MM.1S (cell line): ENCODE measurements around the gene C21orf91.

Experiments
- DNase-seq: peaks from one replicate; pipeline ENCODE4 v3.0.0-alpha.2; 2015
- H2AFZ ChIP-seq: fragments of 300-600 bp; sonication (generic); 2 replicates; pipeline ENCODE4 v1.6.0; 2016; ENCODE audit warnings: antibody characterized with exemption, low read length
- H3F3A ChIP-seq: fragments of 300-600 bp; sonication (generic); 2 replicates; pipeline ENCODE4 v1.6.1; 2016; ENCODE audit warnings: mild to moderate bottlenecking, antibody characterized with exemption, low read length, moderate library complexity, mixed read lengths; ENCODE audit not compliant: insufficient read depth
- H3K27ac ChIP-seq: fragments of 300-600 bp; sonication (generic); 2 replicates; pipeline ENCODE4 v1.5.1; 2016; ENCODE audit warnings: mild to moderate bottlenecking, low read length
- H3K27me3 ChIP-seq: fragments of 300-600 bp; sonication (generic); replicated peaks from 2 replicates; pipeline ENCODE4 v1.6.0; 2016; ENCODE audit warnings: low read length; ENCODE audit not compliant: insufficient read depth
- H3K36me3 ChIP-seq: fragments of 300-600 bp; sonication (generic); replicated peaks from 2 replicates; pipeline ENCODE4 v1.6.1; 2016; ENCODE audit warnings: mild to moderate bottlenecking, low read length, mixed read lengths; ENCODE audit not compliant: insufficient read depth
- H3K4me1 ChIP-seq: fragments of 300-600 bp; sonication (generic); 2 replicates; pipeline ENCODE4 v1.6.1; 2016; ENCODE audit warnings: low read length, mixed read lengths
- H3K4me2 ChIP-seq: fragments of 300-600 bp; sonication (generic); 2 replicates; pipeline ENCODE4 v1.6.0; 2016; ENCODE audit warnings: low read depth, low read length
- H3K4me3 ChIP-seq: fragments of 300-600 bp; sonication (generic); 2 replicates; pipeline ENCODE4 v1.5.1; 2016; ENCODE audit warnings: low read length, mixed read lengths
- H3K79me2 ChIP-seq: fragments of 300-600 bp; sonication (generic); 2 replicates; pipeline ENCODE4 v1.6.1; 2016; ENCODE audit warnings: mixed run types, low read length, mixed read lengths
- H3K9ac ChIP-seq: fragments of 300-600 bp; sonication (generic); 2 replicates; pipeline ENCODE4 v1.6.1; 2016; ENCODE audit warnings: low read length, mixed read lengths
- H3K9me2 ChIP-seq: fragments of 300-600 bp; sonication (generic); replicated peaks from 2 replicates; pipeline ENCODE4 v1.6.1; 2016; ENCODE audit warnings: mild to moderate bottlenecking, low read length, mixed read lengths; ENCODE audit not compliant: insufficient read depth
- H3K9me3 ChIP-seq: fragments of 300-600 bp; sonication (generic); replicated peaks from 2 replicates; pipeline ENCODE4 v1.6.1; 2016; ENCODE audit warnings: mild to moderate bottlenecking, low read length, mixed read lengths; ENCODE audit not compliant: insufficient read depth
- H4K20me1 ChIP-seq: fragments of 300-600 bp; sonication (generic); 2 replicates; pipeline ENCODE4 v1.6.1; 2016; ENCODE audit warnings: mild to moderate bottlenecking, low read length, moderate library complexity, mixed read lengths; ENCODE audit not compliant: insufficient read depth
- CTCF ChIP-seq: fragments of 300-600 bp; sonication (generic); IDR thresholded peaks from 2 replicates; pipeline ENCODE4 v1.5.1; 2016; ENCODE audit warnings: antibody characterized with exemption, low read length, mixed read lengths
- EZH2 ChIP-seq: fragments of 300-600 bp; sonication (generic); optimal IDR thresholded peaks from 2 replicates; pipeline ENCODE3; 2017; ENCODE audit warnings: low read depth, mild to moderate bottlenecking, antibody characterized with exemption, low read length, mixed read lengths
- EZH2phosphoT487 ChIP-seq: fragments of 300-600 bp; sonication (generic); IDR thresholded peaks from 2 replicates; pipeline ENCODE4 v1.6.1; 2018; ENCODE audit warnings: antibody characterized with exemption, low read length

C21orf91 gene

GRCh38 chr21:17779980-17780379, 39.2 kb downstream of the C21orf91 start:
- no peaks in the 10 kb centered on the region for H3K9me2 ChIP-seq
- peak overlapping the region; percentile 26 for H3K4me2 ChIP-seq
- H3K4me1 ChIP-seq, result peaks cover 59% of the 10 kb centered on the region
- H3K27me3 ChIP-seq, result no peaks in the 10 kb centered on the region
- peaks cover 44% of the 10 kb centered on the region for H3F3A ChIP-seq
- no peak overlapping the region for H3K4me3 ChIP-seq
- H3K9me3 ChIP-seq, result no peaks in the 10 kb centered on the region
- H3K27ac ChIP-seq, result peak overlapping the region; percentile 97; the same call in 1 of the 2 replicates
- no peaks in the 10 kb centered on the region for H4K20me1 ChIP-seq
- H3K79me2 ChIP-seq, result no peaks in the 10 kb centered on the region
- no peak overlapping the region for H3K9ac ChIP-seq
- H3K36me3 ChIP-seq, result no peaks in the 10 kb centered on the region
- DNase-seq, result no peak
- TF ChIP-seq EZH2 (no peak), EZH2phosphoT487 (no peak), CTCF (no peak)
- no peak overlapping the region for H2AFZ ChIP-seq

- DNase-seq, result no peak
- H3K4me1 ChIP-seq, result peaks cover 57% of the 10 kb centered on the region
- H3K4me2 ChIP-seq, result no peak overlapping the region
- no peak overlapping the region for H2AFZ ChIP-seq
- H3K4me3 ChIP-seq, result no peak overlapping the region
- no peaks in the 10 kb centered on the region for H3K9me2 ChIP-seq
- H3K27ac ChIP-seq, result peak overlapping the region; percentile 97; the same call in 1 of the 2 replicates
- no peak for TF ChIP-seq CTCF
- no peak for TF ChIP-seq EZH2phosphoT487
- TF ChIP-seq EZH2, result no peak
- no peaks in the 10 kb centered on the region for H3K9me3 ChIP-seq
- peaks cover 39% of the 10 kb centered on the region for H3F3A ChIP-seq
- no peak overlapping the region for H3K9ac ChIP-seq
- no peaks in the 10 kb centered on the region for H3K36me3 ChIP-seq
- no peaks in the 10 kb centered on the region for H3K27me3 ChIP-seq
- H4K20me1 ChIP-seq, result no peaks in the 10 kb centered on the region
- no peaks in the 10 kb centered on the region for H3K79me2 ChIP-seq
These were observed 39.7 kb downstream of the C21orf91 start for GRCh38 chr21:17779496-17779895.

- Histone ChIP-seq H3K79me2 (no peaks in the 10 kb centered on the region), H3K9ac (no peak overlapping the region), H3K36me3 (no peaks in the 10 kb centered on the region), H3F3A (peaks cover 16% of the 10 kb centered on the region), H3K27me3 (no peaks in the 10 kb centered on the region), H3K4me2 (no peak overlapping the region), H4K20me1 (no peaks in the 10 kb centered on the region), H3K27ac (no peak overlapping the region), H3K4me1 (peaks cover 38% of the 10 kb centered on the region), H3K9me2 (no peaks in the 10 kb centered on the region), H3K4me3 (no peak overlapping the region), H3K9me3 (no peaks in the 10 kb centered on the region), H2AFZ (no peak overlapping the region)
- no peak for DNase-seq
- TF ChIP-seq EZH2phosphoT487 (no peak), CTCF (no peak), EZH2 (no peak)
These were observed 41.9 kb downstream of the C21orf91 start for GRCh38 chr21:17777072-17777765.
